ENCODE data around the gene SRC.
A peak's percentile ranks its signal among the peaks of the same experiment; 100 is the strongest.

Gene SRC

DNA sequence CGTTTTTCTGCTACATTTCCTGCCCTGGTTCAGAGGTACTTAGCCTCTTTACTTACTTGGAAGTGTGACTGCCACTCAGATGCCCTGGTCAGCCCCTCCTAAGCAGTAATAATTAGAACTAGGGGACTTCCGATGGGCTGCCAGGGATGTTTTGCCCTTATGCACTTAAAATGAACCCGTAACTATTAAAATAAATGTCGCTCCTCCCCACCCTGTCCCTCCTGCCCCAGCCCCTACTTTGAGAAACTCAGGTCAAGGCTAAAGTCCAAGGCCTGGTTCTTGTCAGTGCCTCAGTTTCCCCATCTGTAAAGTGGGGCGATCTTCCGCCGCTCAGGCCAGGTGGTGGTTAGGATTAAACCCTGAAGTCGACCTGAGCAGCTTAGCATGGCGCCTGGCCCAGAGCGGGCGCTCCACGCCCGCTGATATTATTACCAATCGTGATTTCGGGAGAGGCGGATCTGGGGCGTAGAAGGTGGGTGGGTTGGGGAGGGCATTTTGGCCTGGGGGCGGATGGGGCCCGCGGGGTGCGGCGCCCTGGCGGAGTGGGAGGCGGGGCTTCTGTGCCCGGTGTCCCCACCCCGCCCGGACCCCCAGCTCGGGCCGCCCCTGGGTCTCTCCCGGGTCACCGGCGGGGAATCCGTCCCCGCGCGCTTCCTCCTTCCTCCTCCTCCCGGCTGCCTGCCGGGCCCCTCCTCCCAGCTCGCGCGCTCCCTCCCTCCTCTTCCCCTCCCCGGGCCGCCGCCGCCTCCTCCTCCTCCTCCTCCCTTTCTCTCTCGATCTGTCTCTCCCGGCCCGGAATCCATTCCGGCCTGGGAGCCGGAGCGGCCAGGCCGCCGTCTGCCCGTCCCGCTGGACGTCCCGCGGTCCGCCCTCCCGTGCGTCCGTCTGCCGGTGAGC, at the start of gene SRC:
SRC (plus strand) TSS at position 802 of the 897 bp plus-strand sequence. CDS start 38,014 bp downstream, outside the sequence.
- peaks cover 61% of the 10 kb centered on the region for H3K4me1 Mint-ChIP-seq
- H3K9me3 Mint-ChIP-seq = no peaks in the 10 kb centered on the region
- DNase-seq = peak; percentile 81
- peak within 1 kb of the TSS; percentile 76 for H3K4me3 Mint-ChIP-seq
- H3K27ac Mint-ChIP-seq = no peak within 1 kb of the TSS
- TF ChIP-seq, protein P1, sequence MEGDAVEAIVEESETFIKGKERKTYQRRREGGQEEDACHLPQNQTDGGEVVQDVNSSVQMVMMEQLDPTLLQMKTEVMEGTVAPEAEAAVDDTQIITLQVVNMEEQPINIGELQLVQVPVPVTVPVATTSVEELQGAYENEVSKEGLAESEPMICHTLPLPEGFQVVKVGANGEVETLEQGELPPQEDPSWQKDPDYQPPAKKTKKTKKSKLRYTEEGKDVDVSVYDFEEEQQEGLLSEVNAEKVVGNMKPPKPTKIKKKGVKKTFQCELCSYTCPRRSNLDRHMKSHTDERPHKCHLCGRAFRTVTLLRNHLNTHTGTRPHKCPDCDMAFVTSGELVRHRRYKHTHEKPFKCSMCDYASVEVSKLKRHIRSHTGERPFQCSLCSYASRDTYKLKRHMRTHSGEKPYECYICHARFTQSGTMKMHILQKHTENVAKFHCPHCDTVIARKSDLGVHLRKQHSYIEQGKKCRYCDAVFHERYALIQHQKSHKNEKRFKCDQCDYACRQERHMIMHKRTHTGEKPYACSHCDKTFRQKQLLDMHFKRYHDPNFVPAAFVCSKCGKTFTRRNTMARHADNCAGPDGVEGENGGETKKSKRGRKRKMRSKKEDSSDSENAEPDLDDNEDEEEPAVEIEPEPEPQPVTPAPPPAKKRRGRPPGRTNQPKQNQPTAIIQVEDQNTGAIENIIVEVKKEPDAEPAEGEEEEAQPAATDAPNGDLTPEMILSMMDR (IDR thresholded peaks at IDR 0.05) = no peak
- peaks cover 10% of the 10 kb centered on the region for H3K27me3 Mint-ChIP-seq (ENCODE audit: low read depth, poor library complexity)
- peaks cover 19% of the 10 kb centered on the region for H3K36me3 Mint-ChIP-seq (ENCODE audit: low read depth)

DNA sequence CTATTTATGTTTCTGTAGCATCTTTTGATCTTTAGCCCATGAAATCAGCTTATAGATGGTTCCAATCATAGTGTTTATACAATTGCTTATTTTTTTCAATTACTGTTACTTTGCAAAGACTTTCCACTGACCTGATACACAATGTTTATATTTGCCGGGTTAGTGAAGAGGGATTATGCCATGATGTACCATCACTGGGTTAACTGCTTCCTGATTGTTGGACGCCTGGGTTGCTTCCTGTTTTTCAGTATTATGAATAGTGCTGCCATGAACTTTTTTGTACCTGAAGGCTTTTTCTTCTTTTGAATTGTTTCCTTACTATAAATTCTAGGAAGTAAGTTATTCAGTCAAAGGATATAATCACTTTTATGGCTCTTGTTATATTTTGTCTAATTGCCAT, 49.6 kb upstream of the SRC start:
- DNase-seq = no peak
- Mint-ChIP-seq H3K36me3 (ENCODE audit: low read depth) (peaks cover 66% of the 10 kb centered on the region), H3K27me3 (ENCODE audit: low read depth, poor library complexity) (peaks cover 13% of the 10 kb centered on the region), H3K4me1 (peaks cover 14% of the 10 kb centered on the region), H3K27ac (no peak overlapping the region), H3K9me3 (peaks cover 30% of the 10 kb centered on the region), H3K4me3 (no peak overlapping the region)
- TF ChIP-seq, protein P1 (IDR thresholded peaks at IDR 0.05) = no peak

DNA sequence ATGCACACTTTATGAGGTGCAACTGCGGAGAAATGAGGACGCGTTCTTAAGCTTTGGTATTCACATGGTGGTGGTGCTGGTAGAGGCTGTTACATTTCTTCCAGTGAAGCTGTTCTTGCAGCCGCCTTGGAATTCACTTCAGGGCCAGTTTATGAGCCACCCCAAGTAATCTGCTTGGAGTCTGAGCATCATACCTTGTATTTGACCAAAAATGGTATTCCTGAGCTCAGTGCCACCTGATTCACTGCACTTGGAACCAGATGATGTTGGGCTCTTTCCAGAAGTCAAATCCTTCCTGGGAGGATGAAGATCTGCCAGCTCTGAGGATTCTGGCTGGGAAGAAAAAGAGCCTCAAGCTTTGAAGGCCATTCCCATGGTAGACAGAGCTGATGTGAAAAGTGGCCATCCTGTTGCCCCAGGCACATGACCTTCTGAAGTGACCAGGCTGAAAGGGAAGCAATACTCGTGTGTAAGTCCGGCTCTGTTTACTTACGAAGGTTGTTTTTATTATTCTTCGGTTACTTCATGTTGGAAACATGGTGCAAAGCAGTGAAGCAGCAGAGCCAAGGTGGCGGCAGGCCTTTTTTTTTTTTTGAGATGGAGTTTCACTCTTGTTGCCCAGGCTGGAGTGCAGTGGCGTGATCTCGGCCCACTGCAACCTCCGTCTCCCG, 48.7 kb upstream of the SRC start:
- peaks cover 66% of the 10 kb centered on the region for H3K36me3 Mint-ChIP-seq (ENCODE audit: low read depth)
- H3K4me3 Mint-ChIP-seq = no peak overlapping the region
- H3K9me3 Mint-ChIP-seq = peaks cover 27% of the 10 kb centered on the region
- DNase-seq = no peak
- H3K4me1 Mint-ChIP-seq = peaks cover 8% of the 10 kb centered on the region
- TF ChIP-seq, protein P1 (IDR thresholded peaks at IDR 0.05) = no peak
- peaks cover 10% of the 10 kb centered on the region for H3K27me3 Mint-ChIP-seq (ENCODE audit: low read depth, poor library complexity)
- peak overlapping the region; percentile 40 for H3K27ac Mint-ChIP-seq

DNA sequence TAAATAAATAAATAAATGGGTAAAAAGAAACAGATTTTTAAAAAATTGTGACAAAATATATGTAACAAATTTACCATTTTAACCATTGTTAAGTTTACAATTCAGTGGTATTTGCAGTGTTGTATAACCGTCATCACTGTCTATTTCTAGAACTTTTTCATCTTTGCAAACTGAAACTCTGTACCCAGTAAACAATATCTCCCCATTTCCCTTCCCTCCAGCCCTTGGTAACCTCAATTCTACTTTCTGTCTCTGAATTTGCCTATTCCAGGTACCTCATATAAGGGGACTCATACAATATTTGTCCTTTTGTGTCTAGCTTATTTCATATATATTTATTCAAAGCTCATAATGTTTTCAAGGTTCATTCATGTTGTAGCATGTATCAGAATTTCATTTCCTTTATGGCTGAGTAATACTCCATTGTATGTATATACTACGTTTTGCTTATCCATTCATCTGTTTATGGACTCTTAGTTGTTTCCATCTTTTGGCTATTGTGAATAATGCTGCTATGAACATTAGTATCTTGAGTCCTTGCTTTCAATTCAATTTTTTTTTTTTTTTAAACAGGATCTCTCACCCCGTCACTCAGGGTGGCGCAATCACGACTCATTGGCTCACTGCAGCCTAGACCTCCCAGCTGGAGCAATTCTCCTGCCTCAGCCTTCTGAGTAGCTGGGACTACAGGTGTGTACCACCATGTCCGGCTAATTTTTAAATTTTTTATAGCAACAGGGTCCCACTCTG, 47.6 kb upstream of the SRC start:
- H3K27me3 Mint-ChIP-seq (ENCODE audit: low read depth, poor library complexity) = peaks cover 7% of the 10 kb centered on the region
- H3K4me3 Mint-ChIP-seq = no peak overlapping the region
- peaks cover 16% of the 10 kb centered on the region for H3K9me3 Mint-ChIP-seq
- TF ChIP-seq, protein P1 (IDR thresholded peaks at IDR 0.05) = no peak
- peaks cover 8% of the 10 kb centered on the region for H3K4me1 Mint-ChIP-seq
- DNase-seq = no peak
- H3K36me3 Mint-ChIP-seq (ENCODE audit: low read depth) = peaks cover 66% of the 10 kb centered on the region
- H3K27ac Mint-ChIP-seq = no peak overlapping the region

DNA sequence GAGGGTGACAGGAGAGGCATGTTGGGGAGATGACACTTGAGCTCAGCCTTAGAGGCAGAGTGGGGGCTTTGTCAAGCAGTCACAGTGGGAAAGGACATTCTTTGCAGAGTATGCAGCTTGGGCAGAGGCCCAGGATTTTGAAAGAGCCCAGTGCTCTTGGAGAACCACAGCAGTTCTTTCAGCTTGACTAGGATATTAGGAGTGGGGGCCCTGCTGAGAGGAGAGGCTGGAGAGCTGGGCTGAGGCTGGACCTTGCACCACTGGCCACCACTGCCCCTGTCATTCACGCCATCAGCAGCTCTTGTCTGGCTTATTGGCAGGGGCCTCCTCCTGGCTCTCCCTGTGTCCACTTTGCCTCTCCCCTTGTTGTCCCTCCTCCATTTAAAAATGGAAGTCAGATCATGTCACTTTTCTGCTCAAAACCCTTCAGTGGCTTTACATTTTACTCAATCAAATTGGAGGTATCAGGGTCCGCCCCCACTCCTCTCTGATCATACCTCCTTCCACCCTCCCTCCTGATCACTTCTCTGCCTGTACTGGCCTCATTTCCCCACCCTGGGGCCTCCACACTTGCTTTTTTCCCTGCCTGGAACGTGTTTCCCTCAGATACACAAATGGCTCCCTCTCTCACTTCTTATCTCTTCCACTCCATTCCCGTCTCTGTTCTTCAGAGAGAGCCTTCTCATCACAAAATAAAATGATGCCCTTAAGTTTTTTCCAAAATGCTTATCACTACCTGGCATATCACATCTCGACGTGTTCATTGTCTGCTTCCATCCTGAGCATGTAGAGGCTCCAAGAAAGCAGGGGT, 46.0 kb upstream of the SRC start:
- DNase-seq = no peak
- Mint-ChIP-seq H3K27me3 (ENCODE audit: low read depth, poor library complexity) (peaks cover 4% of the 10 kb centered on the region), H3K9me3 (peaks cover 4% of the 10 kb centered on the region), H3K4me3 (no peak overlapping the region), H3K27ac (peak overlapping the region; percentile 76), H3K36me3 (ENCODE audit: low read depth) (peaks cover 60% of the 10 kb centered on the region), H3K4me1 (peaks cover 16% of the 10 kb centered on the region)
- TF ChIP-seq, protein P1 (IDR thresholded peaks at IDR 0.05) = no peak

Data from nephron progenitor cell (in vitro differentiated cells).